Left ventricle myocardium inferior (tissue), 1 donor: ENCODE results near the gene KNDC1. TPM values are rescaled to one million over a fixed set of nuclear protein-coding genes. Genes with fewer than 3 reads are reported as not detected.

Source experiments
- DNase-seq: peaks from one replicate; pipeline ENCODE4 v3.0.0-alpha.2; 2020
- H3K27ac ChIP-seq: fragments of 200-600 bp; replicated peaks from 2 replicates; pipeline ENCODE4 v1.8.0; 2021
- H3K27me3 ChIP-seq: fragments of 200-600 bp; 2 replicates; pipeline ENCODE4 v1.8.0; 2021; ENCODE audit warnings: low read depth
- H3K36me3 ChIP-seq: fragments of 200-600 bp; 2 replicates; pipeline ENCODE4 v1.8.0; 2021
- H3K4me1 ChIP-seq: fragments of 200-600 bp; 2 replicates; pipeline ENCODE4 v1.8.0; 2021
- H3K4me3 ChIP-seq: fragments of 200-600 bp; 2 replicates; pipeline ENCODE4 v1.8.0; 2021; ENCODE audit warnings: mild to moderate bottlenecking, moderate library complexity
- H3K9me3 ChIP-seq: fragments of 200-600 bp; replicated peaks from 2 replicates; pipeline ENCODE4 v1.8.0; 2021
- intact Hi-C: fragments of 100-400 bp; cut with micrococcal nuclease; formaldehyde crosslinking; loops from one replicate; pipeline ENCODE4 v1.11.0; 2022
- total RNA-seq: library from RNA; stranded (reverse); fragmentation: NEBNext Ultra II Directional; extraction: Animal tissue kit (Norgen Biotek cat#: 25700); gene quantifications from one replicate; pipeline ENCODE4 v1.2.1, GENCODE V29; 2021
- TF ChIP-seq, protein P1 (sequence below): fragments of 200-600 bp; IDR thresholded peaks from 2 replicates; pipeline ENCODE4 v1.8.0; 2021; ENCODE audit warnings: antibody characterized with exemption, mild to moderate bottlenecking, borderline replicate concordance
- donor health status: DM: no; HTN: yes; CAD: no; lungs with severe emphysema.

The KNDC1 gene
- total RNA-seq, 1 donor from 2014 or later = 0.11 TPM

DNA sequence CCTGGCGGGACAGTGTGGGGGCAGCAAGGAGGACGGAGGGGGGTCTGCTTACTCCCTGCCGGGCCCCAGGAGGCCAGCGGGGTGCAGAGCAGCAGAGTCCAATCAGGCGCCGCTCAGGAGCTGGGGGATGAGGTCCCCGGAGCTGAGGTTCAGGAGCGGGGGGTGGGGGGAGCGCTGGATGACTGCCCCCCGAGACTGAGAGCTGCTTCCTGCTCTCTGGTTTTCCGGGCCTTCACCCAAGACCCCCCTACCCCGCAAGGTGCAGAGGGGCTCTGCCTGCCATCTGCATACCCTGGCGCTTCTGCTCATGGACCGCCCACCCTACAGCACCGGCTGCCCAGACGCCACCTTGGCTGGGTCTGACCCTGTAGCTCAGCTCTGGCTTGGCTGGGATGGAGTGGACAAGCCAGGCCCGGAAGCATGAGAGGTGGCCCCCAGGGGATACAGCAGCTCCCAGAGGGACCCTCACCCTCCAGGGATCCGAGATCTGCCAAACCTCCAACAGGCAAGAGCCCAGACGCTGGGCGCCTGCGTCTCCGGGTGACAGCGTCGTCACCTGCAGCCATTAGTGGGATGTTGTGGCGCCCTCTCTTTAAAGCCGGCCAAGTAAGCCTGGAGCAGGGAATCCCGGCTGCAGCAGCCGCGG lies 930 bp downstream of the KNDC1 start:
- H3K9me3 ChIP-seq = no peaks in the 10 kb centered on the region
- peaks cover 15% of the 10 kb centered on the region for H3K4me1 ChIP-seq
- intact Hi-C loops = no loop called here
- H3K27me3 ChIP-seq = peaks cover 84% of the 10 kb centered on the region
- no peak for DNase-seq
- H3K36me3 ChIP-seq = no peaks in the 10 kb centered on the region
- peak overlapping the region; percentile 63 for H3K4me3 ChIP-seq
- TF ChIP-seq, protein P1, sequence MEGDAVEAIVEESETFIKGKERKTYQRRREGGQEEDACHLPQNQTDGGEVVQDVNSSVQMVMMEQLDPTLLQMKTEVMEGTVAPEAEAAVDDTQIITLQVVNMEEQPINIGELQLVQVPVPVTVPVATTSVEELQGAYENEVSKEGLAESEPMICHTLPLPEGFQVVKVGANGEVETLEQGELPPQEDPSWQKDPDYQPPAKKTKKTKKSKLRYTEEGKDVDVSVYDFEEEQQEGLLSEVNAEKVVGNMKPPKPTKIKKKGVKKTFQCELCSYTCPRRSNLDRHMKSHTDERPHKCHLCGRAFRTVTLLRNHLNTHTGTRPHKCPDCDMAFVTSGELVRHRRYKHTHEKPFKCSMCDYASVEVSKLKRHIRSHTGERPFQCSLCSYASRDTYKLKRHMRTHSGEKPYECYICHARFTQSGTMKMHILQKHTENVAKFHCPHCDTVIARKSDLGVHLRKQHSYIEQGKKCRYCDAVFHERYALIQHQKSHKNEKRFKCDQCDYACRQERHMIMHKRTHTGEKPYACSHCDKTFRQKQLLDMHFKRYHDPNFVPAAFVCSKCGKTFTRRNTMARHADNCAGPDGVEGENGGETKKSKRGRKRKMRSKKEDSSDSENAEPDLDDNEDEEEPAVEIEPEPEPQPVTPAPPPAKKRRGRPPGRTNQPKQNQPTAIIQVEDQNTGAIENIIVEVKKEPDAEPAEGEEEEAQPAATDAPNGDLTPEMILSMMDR = no peak
- no peak overlapping the region for H3K27ac ChIP-seq

DNA sequence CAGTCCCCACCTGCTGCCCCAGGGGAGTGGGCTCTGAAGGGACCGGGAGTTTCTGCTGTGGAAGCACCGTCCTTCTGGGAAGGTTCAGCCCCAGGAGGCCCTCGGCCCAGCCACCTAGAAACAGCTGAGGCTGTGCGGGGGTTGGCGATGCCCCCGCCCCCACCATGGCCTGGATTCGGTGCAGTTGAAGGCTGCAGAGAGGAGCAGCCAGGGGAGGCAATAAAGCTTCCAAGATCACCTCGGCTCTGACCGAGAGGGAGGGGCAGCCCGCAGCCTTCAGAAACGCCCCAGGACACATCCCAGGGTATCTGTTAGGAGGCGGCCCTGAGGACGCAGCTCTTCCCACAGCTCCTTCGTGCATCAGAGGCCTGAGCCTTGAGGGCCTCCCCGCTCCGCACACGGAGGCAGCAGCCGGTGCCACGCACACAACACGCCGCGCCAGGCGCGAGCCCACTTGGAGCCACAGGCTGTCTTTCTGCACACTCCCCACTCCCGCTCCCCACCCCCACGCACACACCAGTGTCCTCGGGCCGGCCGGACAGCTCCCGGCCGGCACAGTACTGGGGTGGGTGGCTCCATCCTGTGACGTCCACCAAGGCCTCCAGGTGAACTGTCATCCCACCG lies 1.6 kb downstream of the KNDC1 start:
- TF ChIP-seq, protein P1 = no peak
- intact Hi-C loops = no loop called here
- Histone ChIP-seq H3K4me1 (peaks cover 15% of the 10 kb centered on the region), H3K9me3 (no peaks in the 10 kb centered on the region), H3K27me3 (peaks cover 91% of the 10 kb centered on the region), H3K4me3 (peak overlapping the region; percentile 63), H3K36me3 (no peaks in the 10 kb centered on the region), H3K27ac (no peak overlapping the region)
- no peak for DNase-seq

DNA sequence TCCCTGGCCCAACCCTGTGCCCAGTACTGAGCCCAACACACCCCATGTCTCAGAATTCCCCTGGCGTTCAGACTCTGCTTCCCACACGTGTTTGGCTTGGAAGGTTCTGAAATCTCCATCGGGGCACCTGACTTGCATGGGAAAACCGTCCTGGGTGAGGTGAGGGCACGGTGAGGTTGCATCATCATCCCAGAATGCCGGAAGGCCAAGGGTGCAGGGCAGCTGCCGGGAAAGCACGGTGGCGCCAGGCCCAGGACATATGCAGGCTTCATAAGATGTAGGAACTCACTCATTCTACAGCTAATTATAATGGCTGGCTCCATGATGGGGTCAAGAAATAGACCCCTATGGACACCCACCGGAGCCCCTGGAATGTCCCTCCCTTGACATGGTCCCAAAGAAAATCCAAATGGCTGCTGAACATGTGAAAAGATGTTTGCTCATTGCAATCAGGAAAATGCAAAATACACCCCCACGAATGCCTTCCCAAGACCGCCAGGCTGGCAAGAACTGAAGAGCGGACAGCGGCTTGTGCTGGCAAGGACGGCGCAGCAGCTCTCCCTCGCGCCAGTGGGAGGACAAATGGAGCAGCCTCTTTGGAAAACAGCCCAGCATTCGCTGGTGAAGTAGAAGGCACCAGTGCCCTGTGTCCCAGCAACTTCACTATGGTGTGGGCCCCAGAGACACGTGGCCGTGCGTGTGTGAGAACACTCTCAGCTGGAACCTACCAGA lies 2.3 kb downstream of the KNDC1 start:
- intact Hi-C loops = no loop called here
- H3K4me3 ChIP-seq = no peak overlapping the region
- TF ChIP-seq, protein P1 = no peak
- H3K27me3 ChIP-seq = peaks cover 96% of the 10 kb centered on the region
- DNase-seq = no peak
- no peaks in the 10 kb centered on the region for H3K9me3 ChIP-seq
- no peaks in the 10 kb centered on the region for H3K36me3 ChIP-seq
- H3K27ac ChIP-seq = no peak overlapping the region
- H3K4me1 ChIP-seq = peaks cover 15% of the 10 kb centered on the region

DNA sequence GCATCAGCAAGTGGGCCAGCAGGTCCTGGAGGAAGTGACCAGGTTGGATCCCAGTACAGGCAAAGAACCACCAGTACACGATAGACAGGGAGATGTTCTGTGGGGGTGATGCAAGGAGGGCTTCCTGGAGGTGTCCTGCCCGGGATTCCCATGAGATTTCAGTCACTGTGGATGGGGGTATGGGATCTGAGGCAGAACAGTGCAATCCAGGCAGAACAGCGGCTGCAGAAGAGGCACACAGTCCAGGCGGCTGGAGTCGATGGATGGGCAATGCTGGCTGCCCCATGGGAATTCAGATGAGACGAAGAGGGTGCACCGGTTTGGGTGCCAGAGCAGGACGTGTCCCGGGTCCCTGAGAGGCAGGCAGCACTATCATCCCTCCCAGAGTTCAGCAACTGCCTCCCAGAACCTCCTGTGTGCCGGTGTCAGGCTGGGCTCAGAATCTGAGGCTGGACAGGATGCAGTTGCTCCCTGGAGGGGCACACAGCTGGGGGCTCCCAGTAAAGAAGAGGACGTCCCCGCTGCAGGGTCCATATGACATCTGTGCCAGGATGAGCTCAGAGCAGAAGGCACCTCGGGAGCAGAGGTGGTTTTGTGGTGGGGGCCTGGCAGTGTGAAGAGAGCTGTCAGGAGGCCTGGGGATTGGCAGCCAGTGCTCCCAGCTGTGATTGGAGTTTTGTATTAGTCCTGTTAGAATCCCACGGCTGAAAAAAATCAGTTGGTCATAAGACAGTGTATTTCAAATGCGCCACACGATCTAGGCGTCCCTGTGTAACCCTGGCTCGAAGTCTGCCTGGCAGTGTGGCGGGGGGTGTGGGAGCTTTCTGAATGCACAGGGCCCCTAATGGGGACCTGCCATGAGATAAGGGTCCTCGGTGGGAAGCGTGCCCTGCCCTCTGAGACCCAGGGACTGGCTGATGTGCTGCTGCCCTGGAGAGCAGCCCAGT lies 3.2 kb downstream of the KNDC1 start:
- Histone ChIP-seq H3K27ac (no peak overlapping the region), H3K9me3 (no peaks in the 10 kb centered on the region), H3K4me3 (no peak overlapping the region), H3K27me3 (peaks cover 97% of the 10 kb centered on the region), H3K36me3 (no peaks in the 10 kb centered on the region), H3K4me1 (peaks cover 15% of the 10 kb centered on the region)
- no peak for DNase-seq
- intact Hi-C loops = no loop called here
- TF ChIP-seq, protein P1 = no peak
